ENCODE data around the gene RIMBP2. TPM values are rescaled to one million over a fixed set of nuclear protein-coding genes. Genes with fewer than 3 reads are reported as not detected.

The RIMBP2 gene
- total and polyA plus RNA-seq, 2 experiments from 2014 or later = 0.31 to 0.37 TPM

- Histone ChIP-seq H3K36me3 (ENCODE audit: insufficient read depth) (no peaks in the 10 kb centered on the region), H3K4me1 (ENCODE audit: insufficient read depth) (no peaks in the 10 kb centered on the region), H2AFZ (no peak overlapping the region), H3K9me2 (ENCODE audit: insufficient read depth) (no peaks in the 10 kb centered on the region), H3K27me3 (ENCODE audit: insufficient read depth) (no peaks in the 10 kb centered on the region), H3K4me2 (no peak overlapping the region), H4K20me1 (replicated peaks; ENCODE audit: insufficient read depth) (no peaks in the 10 kb centered on the region), H3F3A (replicated peaks; ENCODE audit: low read depth) (no peaks in the 10 kb centered on the region), H3K4me3 (no peak overlapping the region), H3K27ac (ENCODE audit: low read depth) (no peak overlapping the region), H3K79me2 (replicated peaks; ENCODE audit: insufficient read depth) (no peaks in the 10 kb centered on the region)
- ATAC-seq (no peak), DNase-seq (ENCODE audit: low spot score) (no peak)
- H3K4me1 Mint-ChIP-seq = no peaks in the 10 kb centered on the region
- TF ChIP-seq ZNF331 (CRISPR knock-in tag; IDR thresholded peaks at IDR 0.05; ENCODE audit: low read depth) (no peak), NANOG (IDR thresholded peaks at IDR 0.05; ENCODE audit: borderline replicate concordance) (no peak), POLR2AphosphoS5 (IDR thresholded peaks at IDR 0.05; ENCODE audit: low read depth) (no peak), STAT1 (IDR thresholded peaks at IDR 0.05; ENCODE audit: unreplicated experiment) (no peak), ZNF462 (CRISPR knock-in tag; IDR thresholded peaks at IDR 0.05) (no peak), ZNF114 (CRISPR knock-in tag; IDR thresholded peaks at IDR 0.05) (no peak), EZH2 (IDR thresholded peaks at IDR 0.05; ENCODE audit: low read depth, unreplicated experiment) (no peak), EZH2phosphoT487 (IDR thresholded peaks at IDR 0.05; ENCODE audit: unreplicated experiment) (no peak)
- TF ChIP-seq, protein P1, sequence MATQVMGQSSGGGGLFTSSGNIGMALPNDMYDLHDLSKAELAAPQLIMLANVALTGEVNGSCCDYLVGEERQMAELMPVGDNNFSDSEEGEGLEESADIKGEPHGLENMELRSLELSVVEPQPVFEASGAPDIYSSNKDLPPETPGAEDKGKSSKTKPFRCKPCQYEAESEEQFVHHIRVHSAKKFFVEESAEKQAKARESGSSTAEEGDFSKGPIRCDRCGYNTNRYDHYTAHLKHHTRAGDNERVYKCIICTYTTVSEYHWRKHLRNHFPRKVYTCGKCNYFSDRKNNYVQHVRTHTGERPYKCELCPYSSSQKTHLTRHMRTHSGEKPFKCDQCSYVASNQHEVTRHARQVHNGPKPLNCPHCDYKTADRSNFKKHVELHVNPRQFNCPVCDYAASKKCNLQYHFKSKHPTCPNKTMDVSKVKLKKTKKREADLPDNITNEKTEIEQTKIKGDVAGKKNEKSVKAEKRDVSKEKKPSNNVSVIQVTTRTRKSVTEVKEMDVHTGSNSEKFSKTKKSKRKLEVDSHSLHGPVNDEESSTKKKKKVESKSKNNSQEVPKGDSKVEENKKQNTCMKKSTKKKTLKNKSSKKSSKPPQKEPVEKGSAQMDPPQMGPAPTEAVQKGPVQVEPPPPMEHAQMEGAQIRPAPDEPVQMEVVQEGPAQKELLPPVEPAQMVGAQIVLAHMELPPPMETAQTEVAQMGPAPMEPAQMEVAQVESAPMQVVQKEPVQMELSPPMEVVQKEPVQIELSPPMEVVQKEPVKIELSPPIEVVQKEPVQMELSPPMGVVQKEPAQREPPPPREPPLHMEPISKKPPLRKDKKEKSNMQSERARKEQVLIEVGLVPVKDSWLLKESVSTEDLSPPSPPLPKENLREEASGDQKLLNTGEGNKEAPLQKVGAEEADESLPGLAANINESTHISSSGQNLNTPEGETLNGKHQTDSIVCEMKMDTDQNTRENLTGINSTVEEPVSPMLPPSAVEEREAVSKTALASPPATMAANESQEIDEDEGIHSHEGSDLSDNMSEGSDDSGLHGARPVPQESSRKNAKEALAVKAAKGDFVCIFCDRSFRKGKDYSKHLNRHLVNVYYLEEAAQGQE (IDR thresholded peaks at IDR 0.05; ENCODE audit: unreplicated experiment) = no peak
- TF ChIP-seq, protein P2, sequence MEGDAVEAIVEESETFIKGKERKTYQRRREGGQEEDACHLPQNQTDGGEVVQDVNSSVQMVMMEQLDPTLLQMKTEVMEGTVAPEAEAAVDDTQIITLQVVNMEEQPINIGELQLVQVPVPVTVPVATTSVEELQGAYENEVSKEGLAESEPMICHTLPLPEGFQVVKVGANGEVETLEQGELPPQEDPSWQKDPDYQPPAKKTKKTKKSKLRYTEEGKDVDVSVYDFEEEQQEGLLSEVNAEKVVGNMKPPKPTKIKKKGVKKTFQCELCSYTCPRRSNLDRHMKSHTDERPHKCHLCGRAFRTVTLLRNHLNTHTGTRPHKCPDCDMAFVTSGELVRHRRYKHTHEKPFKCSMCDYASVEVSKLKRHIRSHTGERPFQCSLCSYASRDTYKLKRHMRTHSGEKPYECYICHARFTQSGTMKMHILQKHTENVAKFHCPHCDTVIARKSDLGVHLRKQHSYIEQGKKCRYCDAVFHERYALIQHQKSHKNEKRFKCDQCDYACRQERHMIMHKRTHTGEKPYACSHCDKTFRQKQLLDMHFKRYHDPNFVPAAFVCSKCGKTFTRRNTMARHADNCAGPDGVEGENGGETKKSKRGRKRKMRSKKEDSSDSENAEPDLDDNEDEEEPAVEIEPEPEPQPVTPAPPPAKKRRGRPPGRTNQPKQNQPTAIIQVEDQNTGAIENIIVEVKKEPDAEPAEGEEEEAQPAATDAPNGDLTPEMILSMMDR (conservative IDR thresholded peaks at IDR 0.05; ENCODE audit: low read depth in 2 of 2) = no peak
- H3K9me3 Mint-ChIP-seq = peaks cover 84% of the 10 kb centered on the region
- peaks cover 2% of the 10 kb centered on the region; the same call in 1 of the 3 replicates for H3K36me3 Mint-ChIP-seq (ENCODE audit: low read depth)
- H3K4me3 Mint-ChIP-seq = no peak overlapping the region
- H3K27me3 Mint-ChIP-seq (ENCODE audit: insufficient read depth, low read depth, poor library complexity) = peaks cover 5% of the 10 kb centered on the region
- H3K27ac Mint-ChIP-seq = no peak overlapping the region
Observed at GRCh38 chr12:130698106-130698505, 18.0 kb downstream of the RIMBP2 start.
